ENCODE measurements around the gene SLC5A1. TPM values are rescaled to one million over a fixed set of nuclear protein-coding genes. Genes with fewer than 3 reads are reported as not detected.

The SLC5A1 gene
- total RNA-seq, 3 donors from 2014 or later = 25.8 to 105 (median 27.9) TPM

GRCh38 chr22:32058656-32059260, 15.7 kb downstream of the SLC5A1 start:
- DNase-seq (no peak), ATAC-seq (no peak)
- Histone ChIP-seq H3K4me3 (no peak overlapping the region), H3K9me3 (no peaks in the 10 kb centered on the region), H3K36me3 (ENCODE audit: low read depth) (no peaks in the 10 kb centered on the region), H3K4me1 (ENCODE audit: low read depth) (no peaks in the 10 kb centered on the region)
- no peak for TF ChIP-seq CTCF (IDR thresholded peaks at IDR 0.05)
- intact Hi-C loops (cut with DNase I, micrococcal nuclease) = no loop called here

GRCh38 chr22:32059426-32059825, 16.4 kb downstream of the SLC5A1 start:
- no peak for TF ChIP-seq CTCF (IDR thresholded peaks at IDR 0.05)
- Histone ChIP-seq H3K4me3 (no peak overlapping the region), H3K36me3 (ENCODE audit: low read depth) (no peaks in the 10 kb centered on the region), H3K4me1 (ENCODE audit: low read depth) (no peaks in the 10 kb centered on the region), H3K9me3 (no peaks in the 10 kb centered on the region)
- intact Hi-C loops (cut with DNase I, micrococcal nuclease) = no loop called here
- DNase-seq (no peak), ATAC-seq (no peak)

GRCh38 chr22:32063701-32064100, 20.6 kb downstream of the SLC5A1 start:
- intact Hi-C loops (cut with DNase I, micrococcal nuclease) = no loop called here
- TF ChIP-seq CTCF (IDR thresholded peaks at IDR 0.05) = no peak
- Histone ChIP-seq H3K9me3 (no peaks in the 10 kb centered on the region), H3K36me3 (ENCODE audit: low read depth) (no peaks in the 10 kb centered on the region), H3K4me1 (ENCODE audit: low read depth) (no peaks in the 10 kb centered on the region), H3K4me3 (no peak overlapping the region)
- DNase-seq = no peak
- ATAC-seq = no peak

GRCh38 chr22:32066820-32067219, 23.8 kb downstream of the SLC5A1 start:
- DNase-seq (no peak), ATAC-seq (no peak)
- no peaks in the 10 kb centered on the region for H3K36me3 ChIP-seq (ENCODE audit: low read depth)
- TF ChIP-seq CTCF (IDR thresholded peaks at IDR 0.05) = no peak
- no peak overlapping the region for H3K4me3 ChIP-seq
- H3K9me3 ChIP-seq = no peaks in the 10 kb centered on the region
- no peaks in the 10 kb centered on the region for H3K4me1 ChIP-seq (ENCODE audit: low read depth)
- intact Hi-C loops (cut with DNase I, micrococcal nuclease) = no loop called here

- TF ChIP-seq CTCF (IDR thresholded peaks at IDR 0.05) = no peak
- no peaks in the 10 kb centered on the region for H3K4me1 ChIP-seq (ENCODE audit: low read depth)
- ATAC-seq (no peak), DNase-seq (no peak)
- H3K36me3 ChIP-seq (ENCODE audit: low read depth) = no peaks in the 10 kb centered on the region
- intact Hi-C loops (cut with DNase I, micrococcal nuclease) = no loop called here
- no peaks in the 10 kb centered on the region for H3K9me3 ChIP-seq
- H3K4me3 ChIP-seq = no peak overlapping the region
Measured at GRCh38 chr22:32067613-32068012, 24.6 kb downstream of the SLC5A1 start.
